OCI-M1 (cell line): ENCODE data around the gene SVIL.
"Not testable (repeated sequence)": the region's sequence is repeated elsewhere in the genome, so short reads cannot be mapped to it uniquely, and the experiment has no call there.

Source experiments
- DNase-seq: peaks from one replicate; lab custom pipeline; 2025; lab: John Stamatoyannopoulos, UW

SVIL gene

GRCh38 chr10:29620112-29620690, 14.6 kb downstream of the SVIL start:
- DNase-seq = no peak

- no peak for DNase-seq
Measured at GRCh38 chr10:29619241-29619669, 15.5 kb downstream of the SVIL start.

- DNase-seq = no peak
Measured at GRCh38 chr10:29618341-29619171, 16.2 kb downstream of the SVIL start.

GRCh38 chr10:29617880-29618340, 16.9 kb downstream of the SVIL start:
- no peak for DNase-seq

DNA sequence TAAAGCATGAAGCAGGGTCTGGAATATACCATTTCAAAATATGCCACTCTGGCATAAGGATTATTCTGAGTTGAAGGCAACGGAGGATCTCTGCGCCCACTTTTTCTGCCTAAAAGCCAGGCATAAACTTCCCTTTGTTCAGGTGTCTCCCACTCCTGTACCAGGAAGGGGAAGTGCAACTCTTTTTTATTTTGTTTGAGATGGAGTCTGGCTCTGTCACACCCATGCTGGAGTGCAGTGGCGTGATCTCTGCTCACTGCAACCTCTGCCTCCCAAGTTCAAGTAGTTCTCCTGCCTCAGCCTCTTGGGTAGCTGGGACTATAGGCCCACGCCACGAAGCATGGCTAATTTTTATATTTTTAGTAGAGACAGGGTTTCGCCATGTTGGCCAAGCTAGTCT, 18.2 kb downstream of the SVIL start:
- DNase-seq = no peak

GRCh38 chr10:29615195-29615594, 19.6 kb downstream of the SVIL start:
- DNase-seq = no peak

GRCh38 chr10:29614289-29614688, 20.5 kb downstream of the SVIL start:
- not testable (repeated sequence) for DNase-seq

- DNase-seq = no peak
Measured at GRCh38 chr10:29613791-29614190, 21.0 kb downstream of the SVIL start.

DNA sequence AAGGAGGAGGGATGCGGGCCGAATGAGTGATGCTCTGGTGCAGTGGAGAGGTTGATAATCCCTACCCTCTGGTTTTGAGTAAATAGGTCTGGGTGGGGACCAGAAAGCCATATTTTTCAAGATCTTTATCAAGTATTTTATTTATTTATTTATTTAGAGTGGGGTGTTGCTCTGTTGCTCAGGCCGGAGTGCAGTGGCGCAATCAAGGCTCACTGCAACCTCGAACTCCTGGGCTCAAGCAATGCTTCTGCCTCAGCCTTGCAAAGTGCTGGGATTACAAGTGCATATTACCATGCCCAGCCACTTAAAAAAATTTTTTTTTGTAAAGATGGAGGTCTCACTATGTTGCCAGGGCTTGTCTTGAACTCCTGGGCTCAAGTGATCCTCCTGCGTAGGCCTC, 21.6 kb downstream of the SVIL start:
- DNase-seq = no peak

GRCh38 chr10:29612657-29613056, 22.1 kb downstream of the SVIL start:
- DNase-seq = no peak

GRCh38 chr10:29611781-29612381, 22.9 kb downstream of the SVIL start:
- DNase-seq = no peak

- DNase-seq = no peak
Measured at GRCh38 chr10:29610876-29611647, 23.7 kb downstream of the SVIL start.

DNA sequence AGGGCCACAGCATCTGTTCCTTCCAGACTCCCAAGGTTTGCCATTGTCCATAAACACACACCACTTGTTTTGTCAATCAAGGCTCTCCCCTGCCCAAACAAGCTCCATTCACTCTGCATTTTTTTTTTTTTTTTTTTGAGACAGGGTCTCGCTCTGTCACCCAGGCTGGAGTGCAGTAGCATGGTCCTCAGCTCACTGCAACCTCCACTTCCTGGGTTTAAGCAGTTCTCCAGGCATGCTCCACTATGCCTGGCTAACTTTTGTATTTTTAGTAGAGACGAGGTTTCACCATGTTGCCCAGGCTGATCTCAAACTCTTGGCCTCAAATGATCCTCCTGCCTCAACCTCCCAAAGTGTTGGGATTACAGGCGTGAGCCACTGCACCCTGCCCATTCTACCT, 24.4 kb downstream of the SVIL start:
- DNase-seq = not testable (repeated sequence)

GRCh38 chr10:29609696-29610095, 25.1 kb downstream of the SVIL start:
- DNase-seq = no peak

GRCh38 chr10:29608476-29609301, 26.1 kb downstream of the SVIL start:
- no peak for DNase-seq

- DNase-seq = no peak
Measured at GRCh38 chr10:29608062-29608461, 26.7 kb downstream of the SVIL start.

DNA sequence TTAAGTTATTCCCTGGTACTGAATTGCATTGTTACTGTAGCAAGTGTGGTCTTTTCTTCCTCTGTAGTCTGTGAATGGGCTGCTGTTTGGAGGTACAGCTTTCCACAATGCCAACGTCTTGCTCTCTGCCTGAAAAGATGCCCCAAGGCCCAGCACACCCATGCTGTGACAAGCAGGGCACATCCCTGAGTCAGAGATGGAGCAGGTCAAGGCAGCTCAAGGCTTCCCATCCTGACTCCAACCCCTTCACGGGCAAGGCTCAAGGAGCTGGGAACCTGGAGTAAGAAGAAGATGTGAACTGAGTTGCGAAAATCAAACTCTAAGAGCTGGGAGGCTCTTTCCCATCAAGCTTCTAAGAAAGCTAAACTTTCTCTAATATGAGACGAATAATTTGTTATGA, 27.2 kb downstream of the SVIL start:
- no peak for DNase-seq

GRCh38 chr10:29606693-29607092, 28.1 kb downstream of the SVIL start:
- DNase-seq = not testable (repeated sequence)

DNA sequence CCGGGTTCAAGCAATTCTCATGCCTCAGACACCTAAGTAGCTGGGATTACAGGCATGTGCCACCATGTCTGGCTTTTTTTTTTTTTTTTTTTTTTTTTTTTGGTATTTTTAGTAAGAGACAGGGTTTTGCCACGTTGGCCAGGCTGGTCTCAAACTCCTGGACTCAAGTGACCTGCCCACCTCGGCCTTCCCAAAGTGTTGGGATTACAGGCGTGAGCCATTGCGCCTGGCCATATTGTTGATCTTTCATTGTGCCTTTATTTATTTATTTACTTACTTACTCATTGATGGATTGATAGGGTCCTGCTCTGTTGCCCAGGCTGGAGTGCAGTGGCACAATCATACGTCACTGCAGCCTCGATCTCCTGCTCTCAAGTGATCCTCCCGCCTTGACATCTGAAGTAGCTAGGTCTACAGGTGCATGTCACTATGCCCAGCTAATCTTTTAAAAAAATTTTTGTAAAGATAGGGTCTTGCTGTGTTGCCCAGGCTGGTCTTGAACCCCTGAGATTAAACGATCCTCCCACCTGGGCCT, 30.4 kb downstream of the SVIL start:
- DNase-seq = no peak

GRCh38 chr10:29603223-29603896, 31.4 kb downstream of the SVIL start:
- DNase-seq = no peak

- DNase-seq = no peak
Measured at GRCh38 chr10:29600821-29601220, 34.0 kb downstream of the SVIL start.
